ENCODE results near the gene MYH10. TPM values are rescaled to one million over a fixed set of nuclear protein-coding genes. Genes with fewer than 3 reads are reported as not detected.

Gene MYH10
- total RNA-seq, 5 donors from 2014 or later (not counting 1 experiment from before 2014, with no cell fraction given), result 1.3 to 2.8 (median 2.1) TPM

GRCh38 chr17:8470447-8471047, 160.0 kb downstream of the MYH10 start:
- ChIA-PET CTCF (no interaction called here), POLR2A (no interaction called here)
- Mint-ChIP-seq H3K27ac (no peak overlapping the region), H3K36me3 (peaks cover 48% of the 10 kb centered on the region), H3K4me3 (no peak overlapping the region), H3K4me1 (peaks cover 0 to 4% (median 1%) of the 10 kb centered on the region in 3 donors), H3K9me3 (no peaks in the 10 kb centered on the region), H3K27me3 (no peaks in the 10 kb centered on the region)
- H3K9me3 ChIP-seq, result no peaks in the 10 kb centered on the region
- H3K4me1 ChIP-seq (ENCODE audit: control insufficient read depth in 1 of 2, extremely low read depth in 1 of 2, insufficient read depth in 2 of 2, low read length in 2 of 2), result no peaks in the 10 kb centered on the region
- H3K27ac ChIP-seq (ENCODE audit: low read length), result no peak overlapping the region
- H3K36me3 ChIP-seq (ENCODE audit: control insufficient read depth in 2 of 2, extremely low read depth in 1 of 2, insufficient read depth in 1 of 2, low read length in 1 of 2), result peaks cover 34 to 78% of the 10 kb centered on the region in 2 donors
- ATAC-seq (replicated peaks in 1 of 4) (no peak), DNase-seq (no peak)
- no peaks in the 10 kb centered on the region for H3K27me3 ChIP-seq (replicated peaks in 1 of 2; ENCODE audit: control insufficient read depth in 2 of 2, extremely low read depth in 1 of 2, insufficient read depth in 2 of 2, low read length in 1 of 2)
- 98% methylated on average over 19 of the region's 20 CpGs for WGBS (ENCODE audit: insufficient coverage)
- H3K4me3 ChIP-seq (ENCODE audit: control insufficient read depth in 1 of 2, extremely low read depth in 1 of 2, low read length in 1 of 2), result no peak overlapping the region

GRCh38 chr17:8469964-8470363, 160.6 kb downstream of the MYH10 start:
- Histone ChIP-seq H3K27ac (ENCODE audit: low read length) (no peak overlapping the region), H3K9me3 (no peaks in the 10 kb centered on the region), H3K36me3 (ENCODE audit: control insufficient read depth in 2 of 2, extremely low read depth in 1 of 2, insufficient read depth in 1 of 2, low read length in 1 of 2) (peaks cover 34 to 77% of the 10 kb centered on the region in 2 donors), H3K4me1 (ENCODE audit: control insufficient read depth in 1 of 2, extremely low read depth in 1 of 2, insufficient read depth in 2 of 2, low read length in 2 of 2) (no peaks in the 10 kb centered on the region), H3K4me3 (ENCODE audit: control insufficient read depth in 1 of 2, extremely low read depth in 1 of 2, low read length in 1 of 2) (no peak overlapping the region), H3K27me3 (replicated peaks in 1 of 2; ENCODE audit: control insufficient read depth in 2 of 2, extremely low read depth in 1 of 2, insufficient read depth in 2 of 2, low read length in 1 of 2) (no peaks in the 10 kb centered on the region)
- CTCF ChIA-PET, result no interaction called here
- no peak for ATAC-seq (replicated peaks in 1 of 4)
- Mint-ChIP-seq H3K27me3 (no peaks in the 10 kb centered on the region), H3K4me1 (peaks cover 4 to 8% (median 6%) of the 10 kb centered on the region in 3 donors), H3K9me3 (no peaks in the 10 kb centered on the region), H3K36me3 (peaks cover 47% of the 10 kb centered on the region), H3K27ac (no peak overlapping the region), H3K4me3 (no peak overlapping the region)
- WGBS (ENCODE audit: insufficient coverage), result 94% methylated on average over 11 of the region's 12 CpGs
- POLR2A ChIA-PET, result no interaction called here
- DNase-seq, result no peak

GRCh38 chr17:8468980-8469379, 161.5 kb downstream of the MYH10 start:
- CTCF ChIA-PET, result no interaction called here
- POLR2A ChIA-PET, result no interaction called here
- WGBS (ENCODE audit: insufficient coverage), result 100% methylated on average over 1 of the region's 3 CpGs
- no peak overlapping the region for H3K27ac ChIP-seq (ENCODE audit: low read length)
- no peaks in the 10 kb centered on the region for H3K27me3 ChIP-seq (replicated peaks in 1 of 2; ENCODE audit: control insufficient read depth in 2 of 2, extremely low read depth in 1 of 2, insufficient read depth in 2 of 2, low read length in 1 of 2)
- ATAC-seq (replicated peaks in 1 of 4) (no peak), DNase-seq (no peak)
- H3K27ac Mint-ChIP-seq, result no peak overlapping the region
- no peaks in the 10 kb centered on the region for H3K27me3 Mint-ChIP-seq
- H3K4me3 ChIP-seq (ENCODE audit: control insufficient read depth in 1 of 2, extremely low read depth in 1 of 2, low read length in 1 of 2), result no peak overlapping the region
- H3K36me3 Mint-ChIP-seq, result peaks cover 45% of the 10 kb centered on the region
- H3K4me1 Mint-ChIP-seq, result peaks cover 11 to 18% (median 12%) of the 10 kb centered on the region in 3 donors
- H3K36me3 ChIP-seq (ENCODE audit: control insufficient read depth in 2 of 2, extremely low read depth in 1 of 2, insufficient read depth in 1 of 2, low read length in 1 of 2), result peaks cover 34 to 77% of the 10 kb centered on the region in 2 donors
- no peaks in the 10 kb centered on the region for H3K9me3 ChIP-seq
- no peak overlapping the region for H3K4me3 Mint-ChIP-seq
- no peaks in the 10 kb centered on the region for H3K4me1 ChIP-seq (ENCODE audit: control insufficient read depth in 1 of 2, extremely low read depth in 1 of 2, insufficient read depth in 2 of 2, low read length in 2 of 2)
- no peaks in the 10 kb centered on the region for H3K9me3 Mint-ChIP-seq

- ATAC-seq (replicated peaks in 1 of 4) (no peak), DNase-seq (no peak)
- ChIA-PET CTCF (no interaction called here), POLR2A (no interaction called here)
- no peaks in the 10 kb centered on the region for H3K9me3 Mint-ChIP-seq
- H3K36me3 Mint-ChIP-seq, result peaks cover 44% of the 10 kb centered on the region
- H3K27ac Mint-ChIP-seq, result no peak overlapping the region
- no peaks in the 10 kb centered on the region for H3K27me3 ChIP-seq (replicated peaks in 1 of 2; ENCODE audit: control insufficient read depth in 2 of 2, extremely low read depth in 1 of 2, insufficient read depth in 2 of 2, low read length in 1 of 2)
- peaks cover 13 to 18% (median 18%) of the 10 kb centered on the region in 3 donors for H3K4me1 Mint-ChIP-seq
- H3K27ac ChIP-seq (ENCODE audit: low read length), result no peak overlapping the region
- 98% methylated on average over 7 of the region's 9 CpGs for WGBS (ENCODE audit: insufficient coverage)
- no peaks in the 10 kb centered on the region for H3K27me3 Mint-ChIP-seq
- H3K4me3 ChIP-seq (ENCODE audit: control insufficient read depth in 1 of 2, extremely low read depth in 1 of 2, low read length in 1 of 2), result no peak overlapping the region
- H3K9me3 ChIP-seq, result no peaks in the 10 kb centered on the region
- H3K4me1 ChIP-seq (ENCODE audit: control insufficient read depth in 1 of 2, extremely low read depth in 1 of 2, insufficient read depth in 2 of 2, low read length in 2 of 2), result no peaks in the 10 kb centered on the region
- H3K36me3 ChIP-seq (ENCODE audit: control insufficient read depth in 2 of 2, extremely low read depth in 1 of 2, insufficient read depth in 1 of 2, low read length in 1 of 2), result peaks cover 34 to 78% of the 10 kb centered on the region in 2 donors
- no peak overlapping the region for H3K4me3 Mint-ChIP-seq
Measured at GRCh38 chr17:8468127-8468526, 162.4 kb downstream of the MYH10 start.

DNA sequence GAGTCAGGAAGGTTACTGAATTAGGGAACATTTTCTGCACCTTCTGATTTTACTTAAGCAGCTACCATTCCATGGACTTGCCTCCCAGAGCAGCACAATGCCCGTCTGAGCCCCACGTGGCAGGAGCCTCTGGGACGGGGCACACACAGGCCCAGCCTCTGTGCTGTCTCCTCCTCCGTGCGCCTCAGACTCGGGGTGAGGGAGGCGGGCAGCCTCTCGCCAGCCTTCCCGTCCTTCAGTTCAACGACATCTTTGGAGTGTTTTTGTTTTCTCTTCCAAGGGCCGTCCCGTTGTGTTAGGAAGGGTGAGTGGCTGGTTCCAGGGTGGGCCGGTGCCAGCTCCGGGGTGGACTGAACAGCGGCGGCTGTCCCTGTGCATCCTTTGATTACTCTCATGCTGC, 163.0 kb downstream of the MYH10 start:
- Histone ChIP-seq H3K36me3 (ENCODE audit: control insufficient read depth in 2 of 2, extremely low read depth in 1 of 2, insufficient read depth in 1 of 2, low read length in 1 of 2) (peaks cover 36 to 80% of the 10 kb centered on the region in 2 donors), H3K4me1 (ENCODE audit: control insufficient read depth in 1 of 2, extremely low read depth in 1 of 2, insufficient read depth in 2 of 2, low read length in 2 of 2) (no peaks in the 10 kb centered on the region), H3K9me3 (no peaks in the 10 kb centered on the region), H3K27ac (ENCODE audit: low read length) (no peak overlapping the region), H3K27me3 (replicated peaks in 1 of 2; ENCODE audit: control insufficient read depth in 2 of 2, extremely low read depth in 1 of 2, insufficient read depth in 2 of 2, low read length in 1 of 2) (no peaks in the 10 kb centered on the region), H3K4me3 (ENCODE audit: control insufficient read depth in 1 of 2, extremely low read depth in 1 of 2, low read length in 1 of 2) (no peak overlapping the region)
- H3K27ac Mint-ChIP-seq, result no peak overlapping the region
- H3K4me1 Mint-ChIP-seq, result peaks cover 15 to 21% (median 18%) of the 10 kb centered on the region in 3 donors
- H3K9me3 Mint-ChIP-seq, result no peaks in the 10 kb centered on the region
- H3K4me3 Mint-ChIP-seq, result no peak overlapping the region
- 72% methylated on average over 4 of the region's 16 CpGs for WGBS (ENCODE audit: insufficient coverage)
- peaks cover 43% of the 10 kb centered on the region for H3K36me3 Mint-ChIP-seq
- ATAC-seq (replicated peaks in 1 of 4) (no peak), DNase-seq (no peak)
- CTCF ChIA-PET, result interaction anchor here in 1 of 2 donors (0.6 kb wide), 1 partner anchor 279 kb away, joined by 6 read pairs; no protein-coding TSS in a partner anchor
- POLR2A ChIA-PET, result no interaction called here
- no peaks in the 10 kb centered on the region for H3K27me3 Mint-ChIP-seq

DNA sequence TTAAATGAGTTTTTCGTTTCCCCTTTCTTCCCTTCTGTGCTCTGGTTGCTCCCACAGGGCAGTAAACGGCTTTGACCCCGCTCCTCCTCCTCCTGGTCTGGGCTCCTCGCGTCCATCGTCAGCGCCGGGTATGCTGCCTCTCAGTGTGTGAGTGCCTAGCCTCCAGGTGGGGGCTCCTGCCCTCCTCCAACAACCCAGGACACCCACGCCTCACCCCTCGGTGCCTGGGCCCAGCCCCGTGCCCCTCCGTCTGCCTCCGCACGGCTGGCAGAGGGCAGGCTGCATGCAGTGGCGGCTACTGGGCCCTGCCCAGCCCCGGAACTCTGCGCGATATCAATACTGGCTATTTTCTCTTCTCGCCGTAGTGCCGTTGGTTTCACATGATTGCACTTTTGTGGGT, 163.7 kb downstream of the MYH10 start:
- Mint-ChIP-seq H3K4me3 (no peak overlapping the region), H3K4me1 (peaks cover 17 to 26% (median 18%) of the 10 kb centered on the region in 3 donors), H3K27ac (no peak overlapping the region), H3K27me3 (no peaks in the 10 kb centered on the region), H3K36me3 (peaks cover 48% of the 10 kb centered on the region), H3K9me3 (no peaks in the 10 kb centered on the region)
- CTCF ChIA-PET, result no interaction called here
- 97% methylated on average over 19 of the region's 21 CpGs for WGBS (ENCODE audit: insufficient coverage)
- POLR2A ChIA-PET, result no interaction called here
- Histone ChIP-seq H3K27me3 (replicated peaks in 1 of 2; ENCODE audit: control insufficient read depth in 2 of 2, extremely low read depth in 1 of 2, insufficient read depth in 2 of 2, low read length in 1 of 2) (no peaks in the 10 kb centered on the region), H3K4me1 (ENCODE audit: control insufficient read depth in 1 of 2, extremely low read depth in 1 of 2, insufficient read depth in 2 of 2, low read length in 2 of 2) (no peaks in the 10 kb centered on the region), H3K36me3 (ENCODE audit: control insufficient read depth in 2 of 2, extremely low read depth in 1 of 2, insufficient read depth in 1 of 2, low read length in 1 of 2) (peaks cover 38 to 83% of the 10 kb centered on the region in 2 donors), H3K4me3 (ENCODE audit: control insufficient read depth in 1 of 2, extremely low read depth in 1 of 2, low read length in 1 of 2) (no peak overlapping the region), H3K9me3 (no peaks in the 10 kb centered on the region), H3K27ac (ENCODE audit: low read length) (no peak overlapping the region)
- DNase-seq, result no peak
- ATAC-seq (replicated peaks in 1 of 4), result no peak

DNA sequence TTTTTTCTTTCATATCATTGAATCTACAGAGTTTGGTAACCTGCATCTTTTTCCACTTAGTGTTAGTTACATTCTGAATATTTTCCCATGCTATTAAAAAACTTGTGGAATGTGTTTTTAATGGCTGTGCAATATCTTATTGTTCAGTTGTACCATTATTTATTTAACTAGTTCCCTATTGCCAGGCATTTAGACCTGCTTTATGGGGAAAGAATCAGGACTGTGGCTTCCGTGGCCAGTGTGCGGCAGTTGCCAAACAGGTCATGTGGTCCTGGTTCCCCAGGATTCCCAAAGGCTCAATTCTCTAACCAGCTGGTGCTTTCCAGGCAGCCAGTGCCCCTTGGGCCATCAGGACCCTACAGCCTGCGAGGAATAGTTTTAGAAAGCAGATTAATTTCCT, 164.1 kb downstream of the MYH10 start:
- peaks cover 35 to 83% of the 10 kb centered on the region in 2 donors for H3K36me3 ChIP-seq (ENCODE audit: control insufficient read depth in 2 of 2, extremely low read depth in 1 of 2, insufficient read depth in 1 of 2, low read length in 1 of 2)
- no peaks in the 10 kb centered on the region for H3K27me3 Mint-ChIP-seq
- ChIA-PET POLR2A (no interaction called here), CTCF (no interaction called here)
- no peaks in the 10 kb centered on the region for H3K9me3 Mint-ChIP-seq
- H3K4me3 ChIP-seq (ENCODE audit: control insufficient read depth in 1 of 2, extremely low read depth in 1 of 2, low read length in 1 of 2), result no peak overlapping the region
- WGBS (ENCODE audit: insufficient coverage), result 100% methylated on average over 2 of the region's 3 CpGs
- peaks cover 51% of the 10 kb centered on the region for H3K36me3 Mint-ChIP-seq
- no peak overlapping the region for H3K27ac Mint-ChIP-seq
- peaks cover 18 to 29% (median 20%) of the 10 kb centered on the region in 3 donors for H3K4me1 Mint-ChIP-seq
- no peak overlapping the region for H3K27ac ChIP-seq (ENCODE audit: low read length)
- H3K4me3 Mint-ChIP-seq, result no peak overlapping the region
- H3K4me1 ChIP-seq (ENCODE audit: control insufficient read depth in 1 of 2, extremely low read depth in 1 of 2, insufficient read depth in 2 of 2, low read length in 2 of 2), result no peaks in the 10 kb centered on the region
- ATAC-seq (replicated peaks in 1 of 4) (no peak), DNase-seq (no peak)
- no peaks in the 10 kb centered on the region for H3K9me3 ChIP-seq
- H3K27me3 ChIP-seq (replicated peaks in 1 of 2; ENCODE audit: control insufficient read depth in 2 of 2, extremely low read depth in 1 of 2, insufficient read depth in 2 of 2, low read length in 1 of 2), result no peaks in the 10 kb centered on the region
